ENCODE measurements around the gene SNPH. TPM values are rescaled to one million over a fixed set of nuclear protein-coding genes. Genes with fewer than 3 reads are reported as not detected.

SNPH gene
- total RNA-seq, 1 experiment from 2014 or later: 2.4 TPM

GRCh38 chr20:1254254-1254653 is 11.8 kb upstream of the SNPH start:
- no peak for DNase-seq (ENCODE audit: low spot score)
- in situ Hi-C loops (cut with HindIII; ENCODE audit: low sequenced_read_pairs): no loop called here

DNA sequence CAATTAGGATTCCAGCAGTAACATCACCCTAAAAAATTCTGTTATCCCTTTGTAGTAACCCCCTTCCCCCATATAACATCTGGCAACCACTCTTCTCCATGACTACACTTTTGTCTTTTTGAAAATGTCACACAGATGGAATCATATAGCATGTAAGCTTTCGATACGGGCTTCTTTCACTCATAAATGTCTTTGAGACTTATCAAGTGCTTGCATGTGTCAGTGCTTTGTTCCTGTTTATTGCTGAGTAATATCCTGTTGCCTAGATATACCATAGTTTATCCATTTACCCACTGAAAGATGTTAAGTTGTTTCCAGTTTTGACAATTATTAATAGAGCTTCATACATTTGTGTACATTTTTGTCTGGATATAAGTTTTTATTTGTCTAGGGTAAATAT is 10.4 kb upstream of the SNPH start:
- in situ Hi-C loops (cut with HindIII; ENCODE audit: low sequenced_read_pairs): no loop called here
- DNase-seq (ENCODE audit: low spot score): no peak

DNA sequence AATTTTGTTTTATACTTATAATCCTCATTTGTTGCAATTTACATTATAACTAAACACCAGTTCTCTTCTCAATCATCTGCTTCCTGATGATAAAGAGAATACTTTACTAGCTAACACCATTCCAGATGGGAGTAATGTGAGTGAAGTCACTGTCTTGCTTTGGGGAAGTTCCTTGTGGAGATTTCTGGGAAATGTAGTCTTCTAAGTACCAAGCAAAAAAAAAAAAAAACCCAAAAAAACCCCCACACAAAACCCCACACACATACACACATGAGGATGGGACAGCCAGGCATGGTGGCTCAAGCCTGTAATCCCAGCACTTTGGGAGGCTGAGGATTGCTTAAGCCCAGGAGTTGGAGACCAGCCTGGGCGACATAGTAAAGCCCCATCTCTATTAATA is 2.2 kb upstream of the SNPH start:
- DNase-seq (ENCODE audit: low spot score): no peak
- in situ Hi-C loops (cut with HindIII; ENCODE audit: low sequenced_read_pairs): no loop called here

DNA sequence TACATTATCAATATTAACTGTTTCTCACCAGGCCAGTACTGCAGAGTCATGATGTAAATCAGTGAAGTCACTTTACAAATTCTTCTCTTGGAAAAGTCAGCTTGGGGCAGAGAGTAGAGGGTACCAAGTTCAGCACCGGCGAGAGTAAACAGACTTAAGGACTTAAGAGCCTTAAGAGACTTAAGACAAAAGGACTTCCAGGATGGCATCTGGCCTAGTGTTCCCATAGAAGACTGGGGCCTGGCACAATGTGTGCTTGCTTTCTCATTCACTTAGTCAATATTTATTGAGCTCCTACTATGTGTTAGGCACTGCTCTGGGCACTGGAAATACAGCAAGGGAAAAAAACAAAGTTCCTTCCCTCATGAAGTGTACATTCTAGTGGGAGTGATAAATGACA is 1.4 kb upstream of the SNPH start:
- no peak for DNase-seq (ENCODE audit: low spot score)
- in situ Hi-C loops (cut with HindIII; ENCODE audit: low sequenced_read_pairs): no loop called here

- DNase-seq (ENCODE audit: low spot score): no peak
- in situ Hi-C loops (cut with HindIII; ENCODE audit: low sequenced_read_pairs): no loop called here
Observed at GRCh38 chr20:1265226-1265915, 723 bp upstream of the SNPH start.

- DNase-seq (ENCODE audit: low spot score): no peak
- in situ Hi-C loops (cut with HindIII; ENCODE audit: low sequenced_read_pairs): no loop called here
Observed at GRCh38 chr20:1265916-1266166, 253 bp upstream of the SNPH start.

DNA sequence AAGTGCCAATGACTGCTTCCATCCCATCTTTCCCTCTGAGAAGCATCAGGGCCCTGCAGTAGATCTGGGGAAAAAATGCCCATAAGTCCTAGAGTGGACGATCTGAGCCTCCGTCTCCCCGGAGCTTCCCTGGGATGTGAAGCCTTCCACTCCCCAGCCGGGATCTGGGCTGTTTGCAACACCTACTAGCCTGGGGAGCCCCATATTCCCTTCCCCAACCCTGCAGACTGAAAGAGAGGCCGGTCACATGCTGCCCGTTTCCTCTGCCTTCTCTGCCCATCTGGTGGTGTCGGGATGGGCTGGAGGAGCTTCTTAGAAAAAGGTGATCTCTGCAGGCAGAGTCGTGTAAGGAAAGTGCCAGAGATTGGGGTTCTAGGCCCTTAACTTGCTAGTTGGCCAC is 1.1 kb downstream of the SNPH start:
- DNase-seq (ENCODE audit: low spot score): peak; percentile 71
- in situ Hi-C loops (cut with HindIII; ENCODE audit: low sequenced_read_pairs): no loop called here

GRCh38 chr20:1267809-1268374 is 1.8 kb downstream of the SNPH start:
- in situ Hi-C loops (cut with HindIII; ENCODE audit: low sequenced_read_pairs): no loop called here
- DNase-seq (ENCODE audit: low spot score): no peak

- DNase-seq (ENCODE audit: low spot score): no peak
- in situ Hi-C loops (cut with HindIII; ENCODE audit: low sequenced_read_pairs): no loop called here
Observed at GRCh38 chr20:1269235-1269634, 3.1 kb downstream of the SNPH start.

GRCh38 chr20:1269850-1270249 is 3.8 kb downstream of the SNPH start:
- in situ Hi-C loops (cut with HindIII; ENCODE audit: low sequenced_read_pairs): no loop called here
- no peak for DNase-seq (ENCODE audit: low spot score)

DNA sequence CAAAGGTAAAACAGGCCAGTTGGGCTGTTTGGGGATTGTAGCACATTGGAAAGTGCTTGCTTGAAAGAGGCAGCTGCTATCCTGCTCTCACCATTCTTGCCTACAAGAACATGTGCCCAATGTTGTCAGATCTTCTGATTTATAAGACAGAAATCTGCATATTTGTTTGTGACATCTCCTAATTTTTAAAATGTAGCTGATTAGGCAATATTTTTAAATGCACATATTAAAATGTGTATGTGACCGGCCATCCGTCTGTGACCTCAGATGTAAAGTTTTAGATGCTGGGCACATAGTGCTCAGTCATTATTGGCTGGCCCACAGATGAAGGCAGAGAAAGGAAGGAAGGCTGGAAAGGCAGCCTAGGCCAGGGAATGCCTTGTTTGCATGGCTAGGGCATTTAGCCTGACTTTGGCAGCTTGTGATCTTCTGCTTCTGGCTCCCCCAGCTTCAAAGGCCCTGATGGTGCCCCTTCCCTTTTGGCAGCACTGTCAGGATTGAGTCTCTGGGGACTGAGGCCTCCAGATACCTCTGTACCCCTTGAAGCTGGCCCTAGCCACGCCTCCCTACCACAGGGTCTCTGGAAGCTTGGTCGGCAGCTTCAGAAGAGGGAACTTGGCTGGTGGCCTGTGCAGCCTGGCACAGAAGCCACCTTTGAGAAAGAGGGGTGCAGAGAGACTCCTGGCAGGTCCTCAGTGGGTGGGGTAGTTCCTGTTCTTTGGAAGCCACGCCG is 6.4 kb downstream of the SNPH start:
- in situ Hi-C loops (cut with HindIII; ENCODE audit: low sequenced_read_pairs): no loop called here
- no peak for DNase-seq (ENCODE audit: low spot score)

GRCh38 chr20:1273366-1273765 is 7.3 kb downstream of the SNPH start:
- no peak for DNase-seq (ENCODE audit: low spot score)
- in situ Hi-C loops (cut with HindIII; ENCODE audit: low sequenced_read_pairs): no loop called here

DNA sequence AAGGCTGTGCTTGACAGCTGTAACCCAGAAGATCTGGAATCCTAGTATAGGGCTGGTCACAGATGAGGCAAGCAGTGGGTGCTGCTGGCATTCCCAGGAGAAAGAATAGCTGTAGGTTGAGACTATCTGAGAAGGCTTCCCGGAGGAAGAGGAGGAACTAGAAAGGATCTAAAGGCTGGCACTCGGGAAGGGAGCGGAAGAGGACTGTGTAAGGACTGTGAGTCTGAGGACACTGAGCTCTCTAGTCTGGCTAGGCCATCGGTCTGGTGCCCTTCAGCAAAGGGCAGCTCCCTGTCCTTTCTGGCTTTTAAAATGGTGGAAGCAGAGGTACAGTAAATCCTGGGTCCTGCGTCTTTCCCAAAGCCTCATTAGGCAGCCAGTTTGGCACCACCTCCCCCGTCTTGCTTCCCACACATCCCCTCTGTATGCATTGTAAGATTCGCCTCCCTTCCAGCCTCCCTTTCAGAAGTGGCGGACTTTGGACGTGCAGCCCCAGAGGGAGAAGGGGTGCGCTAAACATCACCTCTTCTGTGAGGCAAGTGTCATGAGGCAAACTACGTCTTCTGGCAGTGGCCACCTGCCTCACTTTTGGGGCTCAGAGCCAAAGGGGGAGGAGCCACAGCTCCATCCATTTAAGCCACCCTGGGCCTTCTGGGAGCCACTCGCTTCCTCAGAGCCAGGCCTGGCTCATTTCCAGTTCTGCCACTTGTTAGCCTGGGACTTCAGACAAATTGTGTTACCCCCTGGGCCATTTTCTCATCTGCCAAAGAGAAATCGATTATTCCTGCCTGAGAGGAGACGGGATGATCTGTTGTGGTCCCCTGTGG is 8.6 kb downstream of the SNPH start:
- DNase-seq (ENCODE audit: low spot score): peak; percentile 30
- in situ Hi-C loops (cut with HindIII; ENCODE audit: low sequenced_read_pairs): no loop called here

DNA sequence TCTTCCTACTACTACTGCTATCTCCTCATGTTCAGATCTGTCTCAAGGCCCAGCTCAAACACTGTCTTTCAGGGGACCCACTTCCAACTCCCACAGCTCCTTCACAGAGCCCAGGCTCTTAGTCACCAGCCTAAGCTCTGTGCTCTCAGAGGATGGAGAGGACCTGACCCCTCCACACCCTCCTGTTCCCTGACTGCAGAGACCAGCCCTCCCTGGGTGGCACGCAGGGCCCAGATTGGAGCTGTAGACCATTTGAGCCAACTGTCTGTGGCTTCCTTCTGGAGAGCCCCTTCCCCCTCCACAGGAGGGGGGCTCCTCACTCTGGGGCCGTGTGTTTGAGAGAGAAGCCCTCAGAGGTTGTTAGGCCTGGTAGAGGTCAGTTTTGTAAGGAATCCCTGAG is 9.8 kb downstream of the SNPH start:
- DNase-seq (ENCODE audit: low spot score): no peak
- in situ Hi-C loops (cut with HindIII; ENCODE audit: low sequenced_read_pairs): no loop called here

GRCh38 chr20:1277529-1278322 is 11.6 kb downstream of the SNPH start:
- in situ Hi-C loops (cut with HindIII; ENCODE audit: low sequenced_read_pairs): no loop called here
- no peak for DNase-seq (ENCODE audit: low spot score)

DNA sequence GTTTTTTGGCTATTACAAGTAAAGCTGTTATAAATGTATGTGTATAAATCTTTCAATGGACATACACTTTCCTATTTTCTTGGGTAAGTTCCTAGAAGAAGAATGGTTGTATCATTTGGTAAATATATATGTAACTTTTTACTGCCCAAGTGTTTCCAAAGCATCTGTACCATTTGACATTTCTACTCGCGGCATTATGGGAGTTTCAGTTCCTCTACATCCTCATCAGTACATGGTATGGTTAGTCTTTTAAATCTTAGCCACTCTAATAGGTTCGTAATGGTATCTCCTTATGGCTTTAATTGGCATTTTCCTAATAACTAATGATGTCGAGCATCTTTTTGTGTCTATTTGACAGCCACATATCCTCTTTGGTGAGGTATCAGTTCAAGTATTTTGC is 12.9 kb downstream of the SNPH start:
- no peak for DNase-seq (ENCODE audit: low spot score)
- in situ Hi-C loops (cut with HindIII; ENCODE audit: low sequenced_read_pairs): no loop called here

DNA sequence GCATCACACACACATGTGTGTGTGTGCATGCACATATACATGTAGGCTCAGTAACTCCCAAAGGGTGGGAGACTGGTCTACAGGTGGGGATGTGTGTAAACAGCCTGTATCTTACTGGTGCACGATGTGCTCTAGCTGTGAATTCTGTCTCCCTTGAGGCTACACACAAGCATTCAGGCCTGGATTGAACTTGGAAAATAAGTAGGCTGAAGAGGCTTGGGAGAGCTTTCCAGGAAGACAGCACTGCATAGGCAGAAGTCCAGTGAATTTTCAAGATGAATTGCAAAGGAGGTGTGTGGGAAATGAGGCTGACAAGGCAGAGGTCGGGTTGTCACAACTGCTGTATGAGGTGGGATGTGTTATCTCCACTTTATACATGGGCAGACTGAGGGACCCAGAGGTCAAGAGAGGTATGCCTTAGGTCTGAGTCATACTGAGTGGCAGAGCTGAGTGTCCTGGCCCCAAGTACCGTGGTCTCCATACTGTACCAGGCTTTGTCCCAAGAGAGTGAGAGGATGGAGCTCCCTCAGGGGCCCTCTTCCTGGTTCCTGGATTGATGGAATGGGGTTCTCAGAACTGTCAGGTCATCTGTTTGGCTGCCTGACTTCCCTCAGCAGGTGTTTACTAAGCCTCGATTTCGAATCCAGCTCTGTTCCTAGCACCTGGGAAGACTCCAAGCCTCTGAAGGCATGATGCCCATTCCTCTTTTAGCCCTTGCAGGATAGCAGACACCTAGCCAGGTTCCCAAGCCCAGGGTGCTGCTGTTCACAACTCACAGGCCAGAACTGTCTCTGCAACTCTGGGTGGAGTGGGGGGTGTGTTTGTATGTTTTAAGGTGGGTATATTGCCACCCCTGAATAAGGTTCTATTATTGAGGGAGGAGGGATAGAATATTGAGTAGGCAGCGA is 14.4 kb downstream of the SNPH start:
- in situ Hi-C loops (cut with HindIII; ENCODE audit: low sequenced_read_pairs): no loop called here
- DNase-seq (ENCODE audit: low spot score): peak; percentile 21

DNA sequence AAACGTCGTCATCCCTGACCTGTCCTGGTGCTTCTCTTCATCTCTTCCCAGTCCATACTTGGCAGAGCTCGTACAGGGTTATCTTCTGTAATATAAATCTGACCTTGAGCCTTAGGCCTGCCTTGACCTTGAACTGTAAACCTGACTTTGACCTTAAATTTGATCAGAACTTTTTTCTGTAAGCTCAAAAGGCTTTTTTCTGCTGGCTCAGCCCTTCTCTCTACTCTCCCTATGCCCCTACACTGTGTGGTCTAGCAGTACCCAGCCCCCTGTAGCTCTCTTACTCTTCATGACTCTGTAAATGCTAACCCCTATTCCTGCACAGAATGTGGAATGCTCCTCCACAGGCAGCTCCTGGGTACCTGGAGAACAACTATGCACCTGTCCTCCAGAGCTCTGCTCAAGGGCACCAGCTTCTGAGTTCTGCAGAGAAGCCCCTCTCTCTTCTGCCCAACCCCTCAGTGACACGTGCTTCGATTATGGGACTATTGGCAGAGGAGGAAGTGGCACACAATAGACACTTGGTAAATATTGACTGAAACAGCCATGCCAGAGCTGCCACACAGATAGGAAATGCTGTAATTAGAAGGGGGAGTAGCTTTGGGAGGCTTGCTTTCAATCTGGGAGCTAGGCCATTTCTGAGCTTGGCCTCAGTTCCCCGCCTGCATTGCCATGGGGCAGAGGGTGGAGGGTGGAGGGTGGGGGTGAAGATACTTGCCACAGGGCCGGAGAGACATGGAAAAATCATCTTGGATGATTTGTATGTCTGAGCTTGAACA is 15.4 kb downstream of the SNPH start:
- in situ Hi-C loops (cut with HindIII; ENCODE audit: low sequenced_read_pairs): no loop called here
- DNase-seq (ENCODE audit: low spot score): no peak
